K562 (cell line): ENCODE measurements around the gene ACHE. TPM values are rescaled to one million over a fixed set of nuclear protein-coding genes. Genes with fewer than 3 reads are reported as not detected.
A peak's percentile ranks its signal among the peaks of the same experiment; 100 is the strongest.

Experiments
- ARID1B ChIP-seq: fragments of 450-650 bp; IDR thresholded peaks from 2 replicates; pipeline ENCODE4 v1.6.1; 2016; ENCODE audit warnings: antibody characterized with exemption, mild to moderate bottlenecking, inconsistent platforms
- BCL6 ChIP-seq: fragments of 250-450 bp; sonication (Bioruptor Pico); IDR thresholded peaks from 2 replicates; pipeline ENCODE4 v1.4.0; 2020
- BRCA1 ChIP-seq, 2 experiments: fragments of 450-650 bp in 1 of 2; sonication (generic) in 1 of 2; formaldehyde crosslinking in 1 of 2; IDR thresholded peaks; 2 replicates each; pipeline versions ENCODE4 v1.5.0 to v1.6.1; 2017 to 2020; ENCODE audit warnings: mild to moderate bottlenecking in 1 of 2, missing genetic modification reagents in 1 of 2
- E2F5 ChIP-seq: sonication (generic); formaldehyde crosslinking; IDR thresholded peaks from 2 replicates; pipeline ENCODE4 v1.8.0; 2022; ENCODE audit warnings: mild to moderate bottlenecking, missing genetic modification reagents
- HDAC6 ChIP-seq: IDR thresholded peaks from 2 replicates; pipeline ENCODE4 v1.6.1; 2012; ENCODE audit warnings: low read depth, mild to moderate bottlenecking, control low read depth, inconsistent platforms, low read length, moderate library complexity
- MEF2D ChIP-seq: conservative IDR thresholded peaks from 2 replicates; pipeline ENCODE4 v1.6.1; 2016; ENCODE audit warnings: low read depth, missing genetic modification characterization, missing compliant biosample characterization
- MTA1 ChIP-seq: fragments of 450-650 bp; IDR thresholded peaks from 2 replicates; pipeline ENCODE4 v1.6.1; 2017; ENCODE audit warnings: borderline replicate concordance
- NFE2L1 ChIP-seq: fragments of 450-650 bp; IDR thresholded peaks from 2 replicates; pipeline ENCODE4 v1.6.1; 2016; ENCODE audit warnings: missing genetic modification characterization, low read depth, mild to moderate bottlenecking, missing compliant biosample characterization, moderate library complexity, borderline replicate concordance
- PTBP1 ChIP-seq: fragments of 200-400 bp; formaldehyde crosslinking; IDR thresholded peaks from 2 replicates; pipeline ENCODE4 v1.6.1; 2017; ENCODE audit warnings: low read depth, low read length
- SNRNP70 ChIP-seq: fragments of 200-400 bp; formaldehyde crosslinking; optimal IDR thresholded peaks from 2 replicates; pipeline ENCODE3; 2017; ENCODE audit warnings: low read depth, low read length
- STAT5A ChIP-seq: IDR thresholded peaks from 2 replicates; pipeline ENCODE4 v1.6.1; 2012; ENCODE audit warnings: low read length, inconsistent platforms, borderline replicate concordance
- TEAD2 ChIP-seq: fragments of 450-650 bp; IDR thresholded peaks from 2 replicates; pipeline ENCODE4 v1.6.1; 2016; ENCODE audit warnings: missing genetic modification characterization, control low read depth, missing compliant biosample characterization
- U2AF1 ChIP-seq: fragments of 200-400 bp; formaldehyde crosslinking; optimal IDR thresholded peaks from 2 replicates; pipeline ENCODE3; 2017; ENCODE audit warnings: mild to moderate bottlenecking, low read depth, low read length, moderate library complexity
- ZBTB7A ChIP-seq: IDR thresholded peaks from 2 replicates; pipeline ENCODE4 v1.6.1; 2011; ENCODE audit warnings: low read depth, mild to moderate bottlenecking, low read length, moderate library complexity, borderline replicate concordance; ENCODE audit not compliant: control insufficient read depth
- ZNF197 ChIP-seq: fragments of 200-800 bp; sonication (Bioruptor generic); IDR thresholded peaks from 2 replicates; pipeline ENCODE4 v1.6.1; 2016; ENCODE audit warnings: low read depth, missing genetic modification characterization, missing compliant biosample characterization
- polyA plus RNA-seq, 8 experiments: library from polyadenylated mRNA; depleted of rRNA in 4 of 8; stranded (reverse) in 5 of 8; unstranded in 3 of 8; fragments of >200 nt; fragmentation: Nextera tagmentation in 2 of 8; fragmentation: Illumina TruSeq in 1 of 8; extraction: Ambion mirVana in 2 of 8; extraction: Trizol in 1 of 8; gene quantifications; 2 replicates each; pipeline versions ENCODE4 v1.2.1 to v1.2.3, GENCODE V29; 2011 to 2014; ENCODE audit warnings: inconsistent platforms in 1 of 8, missing spikeins in 1 of 8
- total RNA-seq, 7 experiments: library from RNA; depleted of rRNA in 6 of 7; stranded (reverse); fragments of >200 nt in 6 of 7; fragmentation: Illumina TruSeq in 2 of 7; extraction: Trizol in 2 of 7; gene quantifications; 2 replicates each; pipeline versions ENCODE4 v1.2.1 to v1.2.3, GENCODE V29; 2011 to 2021; ENCODE audit warnings: low replicate concordance in 1 of 7
- TF ChIP-seq, protein P1 (sequence below): fragments of 450-650 bp; IDR thresholded peaks from 2 replicates; pipeline ENCODE4 v1.6.1; 2016; ENCODE audit warnings: mild to moderate bottlenecking, moderate library complexity

ACHE gene
- total and polyA plus RNA-seq, 9 of the 15 experiments (the other 6 are each of a cell fraction or from before 2014, with no cell fraction given) = 0.04 to 8.8 (median 1.9) TPM

DNA sequence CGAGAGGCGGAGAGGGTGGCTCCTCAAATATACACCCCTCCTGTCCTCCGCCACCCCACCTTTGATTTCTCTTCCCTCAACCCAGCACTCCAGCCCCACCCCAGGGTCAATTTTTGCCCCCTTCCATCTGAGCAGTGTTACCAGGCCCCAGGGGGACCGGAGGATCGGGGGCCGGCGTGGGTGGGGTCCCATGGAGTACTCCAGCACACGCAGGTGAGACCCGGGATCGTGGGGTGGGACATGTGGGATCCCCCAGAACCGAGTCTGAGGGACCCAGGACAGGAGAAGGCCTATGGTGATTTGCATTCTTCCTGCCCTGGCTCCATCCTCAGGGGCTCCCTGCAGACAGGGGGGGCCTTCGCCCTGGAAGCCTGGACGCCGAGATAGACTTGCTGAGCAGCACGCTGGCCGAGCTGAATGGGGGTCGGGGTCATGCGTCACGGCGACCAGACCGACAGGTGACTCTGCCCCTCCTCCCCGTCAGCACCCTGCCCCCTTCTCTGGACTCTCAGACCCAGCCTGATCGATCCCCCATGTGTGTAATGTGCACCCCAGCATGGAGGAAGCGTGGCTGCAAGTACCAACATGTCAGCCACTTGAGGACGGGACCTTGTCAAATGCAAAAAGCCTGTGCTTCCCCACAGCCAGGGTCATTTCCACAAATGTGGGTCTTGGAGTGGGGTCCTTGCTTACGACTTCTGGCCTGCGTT lies 27.8 kb downstream of the ACHE start (continued):
- TF ChIP-seq HDAC6 (no peak), TEAD2 (tag) (no peak), MEF2D (no peak), SNRNP70 (no peak), E2F5 (CRISPR knock-in tag) (no peak), STAT5A (no peak), BRCA1 (IDR thresholded peaks at IDR 0.05) (no peak), BRCA1 (CRISPR knock-in tag; IDR thresholded peaks at IDR 0.05) (no peak), MTA1 (no peak), ZBTB7A (peak; percentile 59; the same call in 1 of the 2 replicates), BCL6 (CRISPR knock-in tag) (no peak), U2AF1 (no peak), ARID1B (no peak), NFE2L1 (no peak), ZNF197 (CRISPR knock-in tag) (0 out of 2 replicates have a peak, but pooled peaks have one; percentile 8), PTBP1 (no peak)
- TF ChIP-seq, protein P1, sequence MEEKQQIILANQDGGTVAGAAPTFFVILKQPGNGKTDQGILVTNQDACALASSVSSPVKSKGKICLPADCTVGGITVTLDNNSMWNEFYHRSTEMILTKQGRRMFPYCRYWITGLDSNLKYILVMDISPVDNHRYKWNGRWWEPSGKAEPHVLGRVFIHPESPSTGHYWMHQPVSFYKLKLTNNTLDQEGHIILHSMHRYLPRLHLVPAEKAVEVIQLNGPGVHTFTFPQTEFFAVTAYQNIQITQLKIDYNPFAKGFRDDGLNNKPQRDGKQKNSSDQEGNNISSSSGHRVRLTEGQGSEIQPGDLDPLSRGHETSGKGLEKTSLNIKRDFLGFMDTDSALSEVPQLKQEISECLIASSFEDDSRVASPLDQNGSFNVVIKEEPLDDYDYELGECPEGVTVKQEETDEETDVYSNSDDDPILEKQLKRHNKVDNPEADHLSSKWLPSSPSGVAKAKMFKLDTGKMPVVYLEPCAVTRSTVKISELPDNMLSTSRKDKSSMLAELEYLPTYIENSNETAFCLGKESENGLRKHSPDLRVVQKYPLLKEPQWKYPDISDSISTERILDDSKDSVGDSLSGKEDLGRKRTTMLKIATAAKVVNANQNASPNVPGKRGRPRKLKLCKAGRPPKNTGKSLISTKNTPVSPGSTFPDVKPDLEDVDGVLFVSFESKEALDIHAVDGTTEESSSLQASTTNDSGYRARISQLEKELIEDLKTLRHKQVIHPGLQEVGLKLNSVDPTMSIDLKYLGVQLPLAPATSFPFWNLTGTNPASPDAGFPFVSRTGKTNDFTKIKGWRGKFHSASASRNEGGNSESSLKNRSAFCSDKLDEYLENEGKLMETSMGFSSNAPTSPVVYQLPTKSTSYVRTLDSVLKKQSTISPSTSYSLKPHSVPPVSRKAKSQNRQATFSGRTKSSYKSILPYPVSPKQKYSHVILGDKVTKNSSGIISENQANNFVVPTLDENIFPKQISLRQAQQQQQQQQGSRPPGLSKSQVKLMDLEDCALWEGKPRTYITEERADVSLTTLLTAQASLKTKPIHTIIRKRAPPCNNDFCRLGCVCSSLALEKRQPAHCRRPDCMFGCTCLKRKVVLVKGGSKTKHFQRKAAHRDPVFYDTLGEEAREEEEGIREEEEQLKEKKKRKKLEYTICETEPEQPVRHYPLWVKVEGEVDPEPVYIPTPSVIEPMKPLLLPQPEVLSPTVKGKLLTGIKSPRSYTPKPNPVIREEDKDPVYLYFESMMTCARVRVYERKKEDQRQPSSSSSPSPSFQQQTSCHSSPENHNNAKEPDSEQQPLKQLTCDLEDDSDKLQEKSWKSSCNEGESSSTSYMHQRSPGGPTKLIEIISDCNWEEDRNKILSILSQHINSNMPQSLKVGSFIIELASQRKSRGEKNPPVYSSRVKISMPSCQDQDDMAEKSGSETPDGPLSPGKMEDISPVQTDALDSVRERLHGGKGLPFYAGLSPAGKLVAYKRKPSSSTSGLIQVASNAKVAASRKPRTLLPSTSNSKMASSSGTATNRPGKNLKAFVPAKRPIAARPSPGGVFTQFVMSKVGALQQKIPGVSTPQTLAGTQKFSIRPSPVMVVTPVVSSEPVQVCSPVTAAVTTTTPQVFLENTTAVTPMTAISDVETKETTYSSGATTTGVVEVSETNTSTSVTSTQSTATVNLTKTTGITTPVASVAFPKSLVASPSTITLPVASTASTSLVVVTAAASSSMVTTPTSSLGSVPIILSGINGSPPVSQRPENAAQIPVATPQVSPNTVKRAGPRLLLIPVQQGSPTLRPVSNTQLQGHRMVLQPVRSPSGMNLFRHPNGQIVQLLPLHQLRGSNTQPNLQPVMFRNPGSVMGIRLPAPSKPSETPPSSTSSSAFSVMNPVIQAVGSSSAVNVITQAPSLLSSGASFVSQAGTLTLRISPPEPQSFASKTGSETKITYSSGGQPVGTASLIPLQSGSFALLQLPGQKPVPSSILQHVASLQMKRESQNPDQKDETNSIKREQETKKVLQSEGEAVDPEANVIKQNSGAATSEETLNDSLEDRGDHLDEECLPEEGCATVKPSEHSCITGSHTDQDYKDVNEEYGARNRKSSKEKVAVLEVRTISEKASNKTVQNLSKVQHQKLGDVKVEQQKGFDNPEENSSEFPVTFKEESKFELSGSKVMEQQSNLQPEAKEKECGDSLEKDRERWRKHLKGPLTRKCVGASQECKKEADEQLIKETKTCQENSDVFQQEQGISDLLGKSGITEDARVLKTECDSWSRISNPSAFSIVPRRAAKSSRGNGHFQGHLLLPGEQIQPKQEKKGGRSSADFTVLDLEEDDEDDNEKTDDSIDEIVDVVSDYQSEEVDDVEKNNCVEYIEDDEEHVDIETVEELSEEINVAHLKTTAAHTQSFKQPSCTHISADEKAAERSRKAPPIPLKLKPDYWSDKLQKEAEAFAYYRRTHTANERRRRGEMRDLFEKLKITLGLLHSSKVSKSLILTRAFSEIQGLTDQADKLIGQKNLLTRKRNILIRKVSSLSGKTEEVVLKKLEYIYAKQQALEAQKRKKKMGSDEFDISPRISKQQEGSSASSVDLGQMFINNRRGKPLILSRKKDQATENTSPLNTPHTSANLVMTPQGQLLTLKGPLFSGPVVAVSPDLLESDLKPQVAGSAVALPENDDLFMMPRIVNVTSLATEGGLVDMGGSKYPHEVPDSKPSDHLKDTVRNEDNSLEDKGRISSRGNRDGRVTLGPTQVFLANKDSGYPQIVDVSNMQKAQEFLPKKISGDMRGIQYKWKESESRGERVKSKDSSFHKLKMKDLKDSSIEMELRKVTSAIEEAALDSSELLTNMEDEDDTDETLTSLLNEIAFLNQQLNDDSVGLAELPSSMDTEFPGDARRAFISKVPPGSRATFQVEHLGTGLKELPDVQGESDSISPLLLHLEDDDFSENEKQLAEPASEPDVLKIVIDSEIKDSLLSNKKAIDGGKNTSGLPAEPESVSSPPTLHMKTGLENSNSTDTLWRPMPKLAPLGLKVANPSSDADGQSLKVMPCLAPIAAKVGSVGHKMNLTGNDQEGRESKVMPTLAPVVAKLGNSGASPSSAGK = peak; percentile 70
